Mucosa of descending colon (tissue), 3 donors: ENCODE measurements around the gene TBX6. TPM values are rescaled to one million over a fixed set of nuclear protein-coding genes. Genes with fewer than 3 reads are reported as not detected.

Source experiments
- ATAC-seq: fragments of 200-7000 bp; cut with Tn5 transposase; one replicate; pipeline ENCODE4 v1.9.1; 2020; ENCODE audit warnings: mild to moderate bottlenecking, moderate library complexity
- DNase-seq, 3 donors: peaks; one replicate each; pipeline ENCODE4 v3.0.0-alpha.2; 2020
- H3K36me3 ChIP-seq: fragments of 200-600 bp; one replicate; pipeline ENCODE4 v1.8.0; 2021; ENCODE audit warnings: low read depth, mild to moderate bottlenecking
- H3K4me1 ChIP-seq: fragments of 200-600 bp; one replicate; pipeline ENCODE4 v1.8.0; 2021; ENCODE audit warnings: low read depth, mild to moderate bottlenecking
- H3K4me3 ChIP-seq: fragments of 200-600 bp; one replicate; pipeline ENCODE4 v1.8.0; 2021; ENCODE audit warnings: mild to moderate bottlenecking
- H3K9me3 ChIP-seq: fragments of 200-600 bp; one replicate; pipeline ENCODE4 v1.8.0; 2021; ENCODE audit warnings: mild to moderate bottlenecking
- intact Hi-C, 2 donors: fragments of 100-400 bp; cut with DNase I in 1 of 2; cut with micrococcal nuclease in 1 of 2; formaldehyde crosslinking; loops; one replicate each; pipeline versions ENCODE4 v1.11.0 to v1.11.1; 2022; cut with DNase I, micrococcal nuclease
- total RNA-seq, 3 donors: library from RNA; stranded (reverse); fragmentation: NEBNext Ultra II Directional in 2 of 3; extraction: Animal tissue kit (Norgen Biotek cat#: 25700) in 2 of 3; gene quantifications; one replicate each; pipeline versions ENCODE4 v1.2.1 to v1.2.4, GENCODE V29; 2021 to 2023
- TF ChIP-seq, protein P1 (sequence below): fragments of 200-600 bp; IDR thresholded peaks from one replicate; pipeline ENCODE4 v1.8.0; 2022; ENCODE audit warnings: antibody characterized with exemption, mild to moderate bottlenecking
- donor health status: DM: no; HTN: no; CAD: no; lungs with moderate emphysema.
- donor health status: DM: no; HTN: no; CAD: no.
- donor health status: DM: no; HTN: yes; CAD: no.

The TBX6 gene
- total RNA-seq, 3 donors from 2014 or later = 0.63 to 1.9 (median 0.90) TPM

DNA sequence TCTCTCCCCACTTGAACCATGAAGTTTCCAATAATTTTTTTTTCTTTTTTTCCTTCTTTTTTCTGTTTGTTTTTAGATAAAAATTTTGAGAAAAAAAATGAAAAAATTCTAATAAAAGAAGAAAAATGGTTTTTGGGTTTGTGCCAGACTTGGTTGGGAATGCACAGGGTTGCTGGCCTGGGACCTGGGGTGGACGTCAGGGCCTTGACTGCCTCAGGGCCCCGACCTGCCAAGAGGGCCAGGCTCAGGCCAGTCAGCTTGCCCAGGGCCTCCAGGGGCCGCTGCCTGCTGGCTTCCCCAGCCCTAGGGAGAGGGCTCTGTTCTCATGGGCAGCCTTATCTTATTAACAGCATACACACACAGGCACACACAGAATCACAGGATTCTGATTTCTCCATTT, 6.5 kb downstream of the TBX6 start:
- Histone ChIP-seq H3K4me3 (no peak overlapping the region), H3K9me3 (no peaks in the 10 kb centered on the region), H3K4me1 (no peaks in the 10 kb centered on the region), H3K36me3 (no peaks in the 10 kb centered on the region)
- TF ChIP-seq, protein P1, sequence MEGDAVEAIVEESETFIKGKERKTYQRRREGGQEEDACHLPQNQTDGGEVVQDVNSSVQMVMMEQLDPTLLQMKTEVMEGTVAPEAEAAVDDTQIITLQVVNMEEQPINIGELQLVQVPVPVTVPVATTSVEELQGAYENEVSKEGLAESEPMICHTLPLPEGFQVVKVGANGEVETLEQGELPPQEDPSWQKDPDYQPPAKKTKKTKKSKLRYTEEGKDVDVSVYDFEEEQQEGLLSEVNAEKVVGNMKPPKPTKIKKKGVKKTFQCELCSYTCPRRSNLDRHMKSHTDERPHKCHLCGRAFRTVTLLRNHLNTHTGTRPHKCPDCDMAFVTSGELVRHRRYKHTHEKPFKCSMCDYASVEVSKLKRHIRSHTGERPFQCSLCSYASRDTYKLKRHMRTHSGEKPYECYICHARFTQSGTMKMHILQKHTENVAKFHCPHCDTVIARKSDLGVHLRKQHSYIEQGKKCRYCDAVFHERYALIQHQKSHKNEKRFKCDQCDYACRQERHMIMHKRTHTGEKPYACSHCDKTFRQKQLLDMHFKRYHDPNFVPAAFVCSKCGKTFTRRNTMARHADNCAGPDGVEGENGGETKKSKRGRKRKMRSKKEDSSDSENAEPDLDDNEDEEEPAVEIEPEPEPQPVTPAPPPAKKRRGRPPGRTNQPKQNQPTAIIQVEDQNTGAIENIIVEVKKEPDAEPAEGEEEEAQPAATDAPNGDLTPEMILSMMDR = no peak
- intact Hi-C loops = no loop called here
- DNase-seq (peak in 1 of 3 donors; percentile 52), ATAC-seq (no peak)

DNA sequence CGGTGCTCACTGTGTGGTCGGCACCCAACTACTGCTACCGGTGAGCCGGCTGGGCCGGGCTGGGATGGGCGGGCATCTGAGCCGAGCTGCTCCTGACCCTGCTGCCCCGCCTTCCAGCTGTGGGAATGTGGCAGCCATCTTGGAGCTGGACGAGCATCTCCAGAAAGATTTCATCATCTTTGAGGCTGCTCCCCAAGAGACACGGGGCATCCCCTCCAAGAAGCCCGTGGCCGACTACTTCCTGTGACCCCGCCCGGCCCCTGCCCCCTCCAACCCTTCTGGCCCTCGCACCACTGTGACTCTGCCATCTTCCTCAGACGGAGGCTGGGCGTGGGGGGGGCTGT, 6.9 kb downstream of the TBX6 start:
- DNase-seq (peak in 2 of 3 donors; percentile 24 to 69), ATAC-seq (no peak)
- TF ChIP-seq, protein P1 = no peak
- Histone ChIP-seq H3K9me3 (no peaks in the 10 kb centered on the region), H3K36me3 (no peaks in the 10 kb centered on the region), H3K4me3 (no peak overlapping the region), H3K4me1 (no peaks in the 10 kb centered on the region)
- intact Hi-C loops = no loop called here

DNA sequence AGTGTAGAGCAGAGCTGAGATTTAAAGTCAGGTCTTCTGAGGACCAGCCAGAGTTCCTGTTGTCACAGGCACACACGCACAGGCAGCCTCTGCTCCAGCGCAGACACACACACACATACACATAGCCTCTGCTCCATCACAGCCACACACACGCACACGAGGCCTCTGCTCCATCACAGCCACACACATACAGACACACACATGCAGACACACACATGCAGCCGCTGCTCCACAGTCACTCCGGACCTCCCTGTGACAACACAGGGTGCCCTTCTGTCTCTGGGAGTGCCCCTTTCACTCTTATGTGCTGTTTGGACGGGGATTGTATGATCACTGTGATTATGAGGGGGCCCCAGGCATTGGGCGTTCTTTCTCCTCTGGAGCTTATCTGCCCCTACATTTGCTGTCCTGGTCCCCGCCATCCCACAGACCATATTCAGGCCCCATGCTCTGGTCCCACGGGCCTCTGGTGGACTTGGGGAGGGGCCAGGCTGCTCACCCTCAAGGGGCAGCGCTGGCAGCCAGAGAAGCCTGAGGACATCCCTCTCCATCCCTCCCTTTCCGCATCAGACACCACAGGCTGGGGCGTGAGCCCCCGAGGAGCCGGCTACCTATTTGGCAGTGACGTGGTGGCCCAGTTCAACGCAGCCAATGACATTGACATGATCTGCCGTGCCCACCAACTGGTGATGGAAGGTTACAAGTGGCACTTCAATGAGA, 7.5 kb downstream of the TBX6 start:
- Histone ChIP-seq H3K4me1 (no peaks in the 10 kb centered on the region), H3K36me3 (no peaks in the 10 kb centered on the region), H3K9me3 (no peaks in the 10 kb centered on the region), H3K4me3 (no peak overlapping the region)
- intact Hi-C loops = no loop called here
- TF ChIP-seq, protein P1 = no peak
- DNase-seq = no peak
- no peak for ATAC-seq

DNA sequence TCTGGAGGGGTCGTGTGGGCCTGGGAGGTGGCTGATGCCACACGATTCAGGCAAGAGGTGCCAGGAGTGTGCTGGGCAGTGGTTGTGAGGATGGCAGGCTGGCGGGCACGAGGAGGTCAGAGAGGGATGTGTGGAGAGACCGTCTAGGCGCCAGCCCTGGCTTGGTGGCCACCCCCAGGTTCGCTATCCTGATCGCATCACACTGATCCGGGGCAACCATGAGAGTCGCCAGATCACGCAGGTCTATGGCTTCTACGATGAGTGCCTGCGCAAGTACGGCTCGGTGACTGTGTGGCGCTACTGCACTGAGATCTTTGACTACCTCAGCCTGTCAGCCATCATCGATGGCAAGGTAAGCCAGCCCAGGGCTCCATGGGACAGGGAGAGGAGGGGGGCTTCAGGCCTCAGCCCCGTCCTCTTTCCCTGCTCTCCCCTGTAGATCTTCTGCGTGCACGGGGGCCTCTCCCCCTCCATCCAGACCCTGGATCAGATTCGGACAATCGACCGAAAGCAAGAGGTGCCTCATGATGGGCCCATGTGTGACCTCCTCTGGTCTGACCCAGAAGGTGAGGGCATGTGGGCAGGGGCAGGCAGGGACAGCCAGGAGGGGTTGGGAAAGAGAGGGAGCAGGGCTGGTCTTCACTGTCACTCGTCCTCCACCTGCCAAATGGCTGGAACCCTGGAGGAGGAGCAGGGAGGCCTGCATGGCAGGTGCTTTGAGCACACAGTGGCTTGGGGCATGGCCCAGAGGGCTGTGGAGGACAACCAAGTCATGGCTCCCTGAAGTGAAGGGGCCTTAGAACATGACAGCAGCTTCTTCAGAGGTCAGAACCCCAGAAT, 8.3 kb downstream of the TBX6 start:
- intact Hi-C loops = no loop called here
- H3K36me3 ChIP-seq = no peaks in the 10 kb centered on the region
- ATAC-seq = no peak

DNA sequence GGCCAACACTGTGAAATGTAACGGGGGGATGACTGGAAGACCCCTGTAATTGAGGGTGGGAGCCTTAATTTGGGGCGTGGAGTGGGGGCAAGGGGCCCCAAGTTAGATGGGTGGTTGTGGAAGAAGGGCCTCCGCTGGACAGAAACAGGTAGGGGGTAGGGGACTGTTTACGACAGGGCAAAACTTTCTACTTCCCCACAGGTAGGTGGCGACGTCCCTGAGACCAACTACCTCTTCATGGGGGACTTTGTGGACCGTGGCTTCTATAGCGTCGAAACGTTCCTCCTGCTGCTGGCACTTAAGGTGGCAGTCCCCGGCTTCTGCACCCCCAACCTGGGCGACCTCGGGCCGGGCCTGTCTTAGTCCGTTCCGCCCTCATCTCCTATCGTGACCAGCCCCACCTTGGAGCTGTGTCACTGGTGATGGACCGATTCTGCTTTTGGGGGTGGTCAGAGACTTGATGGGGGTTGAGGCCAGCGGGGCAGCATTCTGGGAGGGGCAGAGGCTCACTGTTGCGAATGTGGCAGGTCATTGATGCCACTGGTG, 9.1 kb downstream of the TBX6 start:
- TF ChIP-seq, protein P1 = no peak
- Histone ChIP-seq H3K4me1 (peaks cover 8% of the 10 kb centered on the region), H3K9me3 (no peaks in the 10 kb centered on the region), H3K4me3 (no peak overlapping the region), H3K36me3 (no peaks in the 10 kb centered on the region)
- DNase-seq (no peak), ATAC-seq (no peak)
- intact Hi-C loops = no loop called here

More for the DNA sequence above, 8.3 kb downstream of the TBX6 start:
- no peak for DNase-seq
- TF ChIP-seq, protein P1 = no peak
- Histone ChIP-seq H3K4me3 (no peak overlapping the region), H3K4me1 (peaks cover 1% of the 10 kb centered on the region), H3K9me3 (no peaks in the 10 kb centered on the region)
